GM23248 (cell line): Measurements from ENCODE around the gene ATOSB.

ENCODE experiments used
- EZH2 ChIP-seq: fragments of 200-600 bp; sonication (generic); IDR thresholded peaks from 2 replicates; pipeline ENCODE4 v1.6.1; 2018; ENCODE audit warnings: antibody characterized with exemption, mild to moderate bottlenecking; ENCODE audit not compliant: insufficient read depth, poor library complexity, severe bottlenecking
- EZH2phosphoT487 ChIP-seq: fragments of 200-600 bp; sonication (generic); IDR thresholded peaks from 2 replicates; pipeline ENCODE4 v1.6.1; 2018; ENCODE audit warnings: antibody characterized with exemption, moderate library complexity, mild to moderate bottlenecking, low read depth; ENCODE audit not compliant: insufficient read depth

DNA sequence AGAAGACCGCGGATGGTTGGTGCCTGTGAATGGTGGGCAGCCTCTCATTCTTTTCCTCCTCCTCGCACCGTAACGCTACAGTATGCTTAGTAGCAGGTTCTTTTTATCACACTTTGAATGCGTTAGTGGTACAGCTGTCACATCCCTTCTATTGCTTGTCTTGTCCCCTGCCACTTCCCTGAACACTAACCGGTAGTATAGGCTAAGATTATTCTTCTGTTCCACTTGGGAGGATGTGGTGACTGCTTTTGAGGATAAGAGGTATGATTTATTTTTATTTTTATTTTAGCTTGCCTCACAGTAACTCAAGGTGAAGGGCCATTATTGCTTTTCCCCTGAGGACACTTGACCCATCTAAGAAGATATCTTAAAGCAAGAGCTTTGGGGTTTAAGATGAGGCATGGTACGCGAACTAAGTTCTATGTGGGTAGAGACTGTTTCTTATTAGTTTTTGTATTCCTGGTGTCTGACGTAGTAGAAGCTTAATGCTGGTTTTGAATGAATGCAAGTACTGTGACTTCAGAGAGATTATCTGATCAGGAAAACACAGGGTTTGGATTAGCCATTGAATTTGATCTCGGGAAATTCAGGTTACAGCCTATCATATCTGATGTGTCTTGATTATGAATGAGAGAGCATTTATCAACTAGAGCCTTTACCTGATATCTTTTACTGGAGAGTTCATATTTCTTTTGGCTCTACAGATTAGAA, 47.1 kb upstream of the ATOSB start:
- TF ChIP-seq EZH2phosphoT487 (no peak), EZH2 (no peak)
